Muscle of arm (tissue), 14 donors: ENCODE data around the gene CTAG2. TPM values are rescaled to one million over a fixed set of nuclear protein-coding genes. Genes with fewer than 3 reads are reported as not detected.
"Not testable (repeated sequence)": the region's sequence is repeated elsewhere in the genome, so short reads cannot be mapped to it uniquely, and the experiment has no call there.

ENCODE experiments used
- DNase-seq: peaks from one replicate; pipeline ENCODE4 v3.0.0-alpha.2; 2013
- long read RNA-seq, 11 donors: transcript quantifications; one replicate each; lab custom pipeline, GENCODE V29; 2026
- polyA plus RNA-seq, 12 donors: library from polyadenylated mRNA; unstranded; fragments of 120-200 nt; gene quantifications; one replicate each; pipeline ENCODE4 v1.2.1, GENCODE V29; 2013; ENCODE audit not compliant: insufficient read length in 12 of 12

Gene CTAG2
- not detected for polyA plus RNA-seq
- long read RNA-seq, donor 1, result 0 reads
- long read RNA-seq, donor 2, result 0 reads
- long read RNA-seq, donor 3, result 0 reads
- long read RNA-seq, donor 4, result 0 reads
- long read RNA-seq, donor 5, result 0 reads
- long read RNA-seq, donor 6, result 0 reads
- long read RNA-seq, donor 7, result 0 reads
- long read RNA-seq, donor 8, result 0 reads
- long read RNA-seq, donor 9, result 0 reads
- long read RNA-seq, donor 10, result 0 reads
- long read RNA-seq, donor 11, result 0 reads

GRCh38 chrX:154653413-154653812 lies at the start of gene CTAG2:
Gene CTAG2 (minus strand): TSS chrX:154653579. CDS start chrX:154653515, 64 bp downstream.
- not testable (repeated sequence) for DNase-seq

- no peak for DNase-seq
These were observed 45.4 kb upstream of the CTAG2 start for GRCh38 chrX:154698630-154699248.

GRCh38 chrX:154696676-154697045 lies 43.3 kb upstream of the CTAG2 start:
- no peak for DNase-seq

- DNase-seq, result peak; percentile 76
These were observed 42.7 kb upstream of the CTAG2 start for GRCh38 chrX:154695911-154696675.

GRCh38 chrX:154693394-154693793 lies 40.0 kb upstream of the CTAG2 start:
- DNase-seq, result no peak

- not testable (repeated sequence) for DNase-seq
These were observed 37.1 kb upstream of the CTAG2 start for GRCh38 chrX:154690438-154690837.

GRCh38 chrX:154672084-154672483 lies 18.7 kb upstream of the CTAG2 start:
- not testable (repeated sequence) for DNase-seq

GRCh38 chrX:154670848-154671247 lies 17.5 kb upstream of the CTAG2 start:
- not testable (repeated sequence) for DNase-seq

- no peak for DNase-seq
These were observed 8.5 kb upstream of the CTAG2 start for GRCh38 chrX:154661899-154662298.

GRCh38 chrX:154661170-154661569 lies 7.8 kb upstream of the CTAG2 start:
- no peak for DNase-seq

- no peak for DNase-seq
These were observed 7.2 kb upstream of the CTAG2 start for GRCh38 chrX:154660541-154660940.

GRCh38 chrX:154658957-154659356 lies 5.6 kb upstream of the CTAG2 start:
- no peak for DNase-seq

- no peak for DNase-seq
These were observed 4.8 kb upstream of the CTAG2 start for GRCh38 chrX:154658187-154658586.

GRCh38 chrX:154657226-154657805 lies 3.9 kb upstream of the CTAG2 start:
- no peak for DNase-seq

GRCh38 chrX:154655786-154656185 lies 2.4 kb upstream of the CTAG2 start:
- DNase-seq, result no peak

GRCh38 chrX:154655346-154655745 lies 2.0 kb upstream of the CTAG2 start:
- DNase-seq, result no peak

- DNase-seq, result no peak
These were observed 1.5 kb upstream of the CTAG2 start for GRCh38 chrX:154654925-154655324.

GRCh38 chrX:154654372-154654771 lies 993 bp upstream of the CTAG2 start:
- no peak for DNase-seq

- DNase-seq, result no peak
These were observed 354 bp downstream of the CTAG2 start for GRCh38 chrX:154653048-154653401.

GRCh38 chrX:154652311-154653047 lies 900 bp downstream of the CTAG2 start:
- DNase-seq, result no peak

- DNase-seq, result no peak
These were observed 3.2 kb downstream of the CTAG2 start for GRCh38 chrX:154650221-154650510.

GRCh38 chrX:154649503-154650220 lies 3.7 kb downstream of the CTAG2 start:
- DNase-seq, result no peak
